HG03025 (cell line): ENCODE measurements around the gene ANKS1B.
"Not testable (repeated sequence)": the region's sequence is repeated elsewhere in the genome, so short reads cannot be mapped to it uniquely, and the experiment has no call there.

ENCODE experiments used
- ATAC-seq: cut with Tn5 transposase; IDR thresholded peaks from one replicate; pipeline ENCODE4 v1.9.1; 2021; ENCODE audit warnings: mild to moderate bottlenecking, moderate library complexity; ENCODE audit not compliant: unreplicated experiment, low FRiP score

ANKS1B gene

GRCh38 chr12:98758331-98758730 lies 1226.4 kb downstream of the ANKS1B start:
- no peak for ATAC-seq

GRCh38 chr12:98757455-98757854 lies 1227.3 kb downstream of the ANKS1B start:
- no peak for ATAC-seq

GRCh38 chr12:98755855-98756254 lies 1228.9 kb downstream of the ANKS1B start:
- not testable (repeated sequence) for ATAC-seq

GRCh38 chr12:98754095-98754494 lies 1230.6 kb downstream of the ANKS1B start:
- peak; percentile 98 for ATAC-seq

- ATAC-seq = no peak
Observed at GRCh38 chr12:98752726-98753125, 1232.0 kb downstream of the ANKS1B start.

GRCh38 chr12:98751580-98752115 lies 1233.1 kb downstream of the ANKS1B start:
- ATAC-seq = no peak

DNA sequence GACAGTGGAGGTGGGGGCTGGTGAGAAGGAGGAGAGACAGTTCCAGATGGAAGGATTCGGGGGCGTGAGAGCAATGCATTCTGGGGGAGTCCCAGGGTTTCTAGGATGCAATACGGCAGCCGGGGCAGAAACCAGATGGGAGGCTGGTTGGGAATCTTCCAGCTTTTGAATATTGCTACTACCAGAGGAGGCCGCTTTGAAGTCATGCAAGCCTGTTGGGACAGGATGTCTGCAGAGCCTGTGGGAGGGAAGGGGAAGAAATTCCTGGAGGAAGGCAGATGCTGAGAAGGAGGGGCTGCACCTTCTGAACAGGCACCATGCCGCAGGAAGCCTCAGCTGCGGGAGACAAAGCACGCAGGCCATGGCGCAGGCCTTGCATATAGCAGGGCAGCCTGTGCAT lies 1234.2 kb downstream of the ANKS1B start:
- no peak for ATAC-seq

DNA sequence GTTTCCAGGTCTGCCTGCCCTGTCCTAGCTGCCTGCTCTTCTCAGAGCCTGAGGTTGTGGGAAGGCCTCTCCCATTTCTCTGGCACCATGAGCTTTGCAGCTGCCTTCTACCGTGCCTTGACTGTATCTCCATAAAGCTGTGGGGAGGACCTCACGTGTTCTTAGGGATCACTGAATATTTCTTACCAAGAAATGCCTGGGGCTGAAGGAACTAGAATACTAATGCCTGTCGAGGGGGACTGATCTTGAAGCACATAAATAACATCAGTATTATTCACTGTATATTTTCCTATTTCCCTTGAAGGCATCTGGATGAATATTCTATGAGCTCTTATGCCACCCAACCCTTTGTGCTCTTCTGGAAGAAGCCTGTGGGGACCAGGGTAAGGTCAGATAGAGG lies 1236.3 kb downstream of the ANKS1B start:
- ATAC-seq = no peak

- ATAC-seq = peak; percentile 51
Observed at GRCh38 chr12:98745578-98746391, 1239.0 kb downstream of the ANKS1B start.

DNA sequence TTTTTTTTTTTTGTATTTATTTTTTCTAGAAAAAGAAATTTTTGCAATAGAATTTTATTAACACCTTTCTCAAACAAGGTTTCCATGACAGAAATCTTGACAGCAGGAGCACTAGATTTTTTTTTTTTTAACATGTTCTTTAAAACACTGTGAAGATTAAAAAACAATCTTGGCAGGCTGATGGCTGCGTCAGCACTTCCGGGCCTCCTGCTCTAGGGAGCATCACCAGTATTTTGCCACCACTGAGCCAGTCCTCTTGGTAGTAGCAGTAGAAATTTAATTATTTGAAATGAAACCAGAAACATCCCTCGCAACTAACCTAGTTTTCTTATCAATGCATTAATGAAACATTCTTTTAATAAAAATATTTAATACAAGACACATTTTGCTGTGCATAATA lies 1240.1 kb downstream of the ANKS1B start:
- no peak for ATAC-seq

DNA sequence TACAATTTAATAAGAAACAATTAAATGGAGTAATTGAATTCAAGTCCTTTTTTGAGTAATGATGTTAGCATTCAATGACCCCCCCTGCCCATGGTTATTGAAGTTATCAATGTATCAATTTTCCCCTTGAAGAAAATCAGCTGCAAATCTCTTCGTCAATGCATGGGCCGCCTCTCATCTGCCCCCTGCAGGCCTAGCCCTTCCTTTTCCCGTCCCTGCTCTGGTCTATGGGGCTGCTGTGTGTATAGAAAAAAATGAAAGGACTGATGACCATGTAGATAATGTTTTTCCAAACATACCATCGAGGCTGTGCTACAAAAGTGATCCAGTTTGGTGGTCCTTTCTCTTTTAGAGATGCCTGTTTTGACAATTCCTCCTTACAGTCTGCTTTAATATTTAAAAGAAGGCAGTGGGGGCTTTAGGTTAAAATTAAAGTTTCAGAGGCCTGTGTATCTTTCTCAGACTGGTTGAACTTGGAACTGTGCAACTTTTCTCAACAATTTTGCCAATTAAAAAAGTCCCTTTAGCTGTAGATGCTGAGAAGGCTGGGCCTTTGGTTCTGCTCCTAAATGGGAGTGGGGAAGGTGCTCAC lies 1241.3 kb downstream of the ANKS1B start:
- no peak for ATAC-seq

GRCh38 chr12:98741556-98742265 lies 1243.0 kb downstream of the ANKS1B start:
- ATAC-seq = no peak

GRCh38 chr12:98741196-98741555 lies 1243.6 kb downstream of the ANKS1B start:
- no peak for ATAC-seq

DNA sequence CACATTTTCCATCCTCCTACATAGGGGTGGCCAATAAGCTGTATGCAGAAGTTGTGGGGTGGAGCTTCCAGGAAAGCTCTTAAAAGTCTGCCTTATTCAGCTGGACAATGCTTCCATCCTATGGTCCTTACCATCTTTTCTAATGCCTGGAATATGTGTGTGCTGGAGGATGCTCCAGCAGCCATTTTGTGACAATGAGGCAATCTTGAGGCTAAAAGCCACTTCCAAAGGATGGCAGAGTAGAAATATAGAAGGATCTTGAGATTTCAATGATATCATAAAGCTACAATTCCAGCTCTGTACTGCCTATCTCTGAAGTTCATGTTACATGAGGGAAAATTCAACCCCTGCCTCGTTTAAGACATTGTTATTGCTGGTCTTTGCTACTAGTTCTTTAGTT lies 1244.0 kb downstream of the ANKS1B start:
- no peak for ATAC-seq

GRCh38 chr12:98738539-98738938 lies 1246.2 kb downstream of the ANKS1B start:
- no peak for ATAC-seq

DNA sequence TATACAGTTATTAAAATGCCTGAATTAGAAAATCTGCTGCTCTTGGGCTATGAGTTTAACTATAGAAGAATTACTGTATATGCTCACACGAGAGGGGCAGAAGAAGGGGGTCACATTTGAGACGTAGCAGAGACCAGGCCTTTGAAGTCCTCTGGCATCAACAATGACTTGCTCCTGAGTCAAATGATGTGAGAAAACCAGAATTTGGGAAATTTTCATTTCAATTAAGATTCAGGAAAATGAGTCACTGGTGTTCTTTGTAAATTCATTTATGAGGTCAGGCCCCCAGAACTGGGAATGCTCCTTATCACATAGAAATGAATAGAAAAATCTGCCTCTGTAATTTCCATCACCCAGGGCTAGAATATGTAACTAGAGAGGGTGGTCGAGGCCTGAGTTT lies 1246.7 kb downstream of the ANKS1B start:
- no peak for ATAC-seq

GRCh38 chr12:98737322-98737712 lies 1247.4 kb downstream of the ANKS1B start:
- no peak for ATAC-seq

DNA sequence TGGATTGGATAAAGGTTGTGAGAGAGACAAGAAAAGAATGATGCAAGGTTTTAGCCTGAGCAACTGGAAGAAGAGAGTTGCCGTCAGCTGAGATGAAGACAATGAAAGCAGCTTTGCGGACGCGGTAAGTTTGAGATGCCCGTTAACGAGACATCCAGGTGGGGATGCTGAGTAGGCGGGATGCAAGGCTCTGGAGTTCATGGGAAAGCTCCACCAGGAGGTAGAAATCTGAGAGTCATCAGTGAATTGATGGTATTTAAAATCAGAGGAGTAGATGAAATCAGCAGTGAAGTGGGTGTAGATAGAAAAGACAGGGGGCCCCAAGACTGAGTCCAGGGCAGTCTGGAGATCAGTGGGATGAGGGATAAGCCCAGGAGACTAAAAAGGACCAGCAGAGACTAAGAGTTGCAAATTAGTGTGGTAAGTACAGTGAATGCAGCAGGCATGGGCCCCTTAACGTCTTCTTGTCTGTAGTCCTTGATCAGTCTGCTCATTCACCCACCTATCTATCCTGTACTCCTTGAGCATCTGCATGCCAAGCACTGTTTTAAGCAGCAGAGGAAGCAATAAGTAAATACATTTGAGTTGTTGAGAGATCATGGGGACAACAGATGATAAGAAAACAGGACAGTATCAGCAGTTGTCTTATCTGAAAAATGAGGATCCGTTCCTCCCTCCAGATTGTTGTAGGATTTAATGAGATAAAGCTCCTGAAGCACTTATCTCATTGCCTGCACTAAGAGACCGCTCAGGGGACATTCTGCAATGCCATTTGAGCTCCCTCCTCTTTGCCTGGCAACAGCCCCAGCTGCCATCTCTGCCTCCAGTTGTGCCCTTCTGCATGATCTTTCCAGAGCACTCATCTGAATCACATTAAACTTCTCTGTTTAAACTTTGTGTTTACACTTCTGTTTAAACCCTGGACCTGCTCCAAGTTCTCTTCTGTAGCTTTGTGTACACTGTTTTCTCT lies 1248.1 kb downstream of the ANKS1B start:
- no peak for ATAC-seq

DNA sequence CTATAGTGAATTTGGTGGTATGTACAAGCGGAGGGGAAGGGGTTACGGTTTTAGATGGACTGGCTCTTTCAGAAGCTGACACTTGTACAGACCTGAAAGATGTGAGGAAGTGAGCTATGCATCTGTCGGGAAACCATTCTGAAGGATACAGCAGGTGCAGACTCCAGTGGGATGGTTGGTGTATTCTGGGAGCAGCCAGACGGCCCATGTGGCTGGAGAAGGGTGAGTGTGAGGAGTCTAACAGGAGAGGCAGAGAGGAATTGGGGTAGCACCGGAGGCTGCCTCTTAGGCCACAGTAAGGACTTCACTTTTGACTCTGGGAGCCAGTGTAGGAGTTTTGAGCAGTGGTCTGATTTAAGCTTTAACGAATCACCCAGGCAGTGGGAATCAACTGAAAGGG lies 1248.9 kb downstream of the ANKS1B start:
- no peak for ATAC-seq

- ATAC-seq = no peak
Observed at GRCh38 chr12:98733667-98734350, 1250.9 kb downstream of the ANKS1B start.
